ENCODE measurements around the gene TTLL6.
"Not testable (repeated sequence)": the region's sequence is repeated elsewhere in the genome, so short reads cannot be mapped to it uniquely, and the experiment has no call there.

Gene TTLL6

GRCh38 chr17:48809182-48809581 lies 7.8 kb downstream of the TTLL6 start:
- no peaks in the 10 kb centered on the region for H3K36me3 ChIP-seq (ENCODE audit: control insufficient read depth, insufficient read depth, low read length)

DNA sequence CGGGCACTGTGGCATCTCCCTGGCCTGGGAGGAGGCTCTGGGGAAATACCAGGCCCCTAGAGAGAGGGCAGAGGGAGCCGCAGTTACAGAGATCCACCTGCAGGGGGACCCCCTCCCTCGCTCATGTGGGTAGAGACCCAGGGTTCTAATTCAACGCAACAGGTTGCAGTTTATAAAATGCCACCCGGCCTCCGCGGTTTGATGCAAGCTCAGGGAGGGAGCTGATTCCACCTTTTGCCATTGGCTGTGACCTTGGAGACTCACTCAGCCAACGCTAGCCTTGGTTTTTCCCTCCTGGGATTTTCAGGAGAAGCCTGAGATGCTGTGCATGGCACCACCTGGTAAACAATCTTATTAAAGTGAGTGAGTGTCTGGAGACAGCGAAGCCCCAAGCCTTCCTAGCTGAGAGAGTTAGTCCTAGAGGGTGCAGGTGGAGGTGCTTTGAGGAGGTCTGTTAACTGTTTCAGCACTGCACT lies 12.1 kb downstream of the TTLL6 start:
- Histone ChIP-seq H3K36me3 (ENCODE audit: control insufficient read depth, insufficient read depth, low read length) (no peaks in the 10 kb centered on the region), H3K9me3 (ENCODE audit: control insufficient read depth, insufficient read depth, low read length) (no peaks in the 10 kb centered on the region), H3K9ac (ENCODE audit: low read depth, low read length) (no peak overlapping the region), H3K27me3 (ENCODE audit: control insufficient read depth, insufficient read depth, low read length) (peaks cover 6% of the 10 kb centered on the region), H3K4me1 (ENCODE audit: control insufficient read depth, insufficient read depth, low read length) (no peaks in the 10 kb centered on the region), H3K4me3 (ENCODE audit: low read depth, low read length) (peak overlapping the region; percentile 35)

More at GRCh38 chr17:48809182-48809581, 7.8 kb downstream of the TTLL6 start:
- peaks cover 5% of the 10 kb centered on the region for H3K27me3 ChIP-seq (ENCODE audit: control insufficient read depth, insufficient read depth, low read length)
- H3K9me3 ChIP-seq (ENCODE audit: control insufficient read depth, insufficient read depth, low read length), result no peaks in the 10 kb centered on the region
- peaks cover 3% of the 10 kb centered on the region for H3K4me1 ChIP-seq (ENCODE audit: control insufficient read depth, insufficient read depth, low read length)
- H3K4me3 ChIP-seq (ENCODE audit: low read depth, low read length), result no peak overlapping the region
- H3K9ac ChIP-seq (ENCODE audit: low read depth, low read length), result no peak overlapping the region

GRCh38 chr17:48800626-48801217 lies 16.3 kb downstream of the TTLL6 start:
- H3K9ac ChIP-seq (ENCODE audit: low read depth, low read length), result no peak overlapping the region
- H3K4me1 ChIP-seq (ENCODE audit: control insufficient read depth, insufficient read depth, low read length), result no peaks in the 10 kb centered on the region
- H3K4me3 ChIP-seq (ENCODE audit: low read depth, low read length), result no peak overlapping the region
- H3K27me3 ChIP-seq (ENCODE audit: control insufficient read depth, insufficient read depth, low read length), result peaks cover 6% of the 10 kb centered on the region
- H3K36me3 ChIP-seq (ENCODE audit: control insufficient read depth, insufficient read depth, low read length), result no peaks in the 10 kb centered on the region
- no peaks in the 10 kb centered on the region for H3K9me3 ChIP-seq (ENCODE audit: control insufficient read depth, insufficient read depth, low read length)

- Histone ChIP-seq H3K4me1 (ENCODE audit: control insufficient read depth, insufficient read depth, low read length) (no peaks in the 10 kb centered on the region), H3K9me3 (ENCODE audit: control insufficient read depth, insufficient read depth, low read length) (no peaks in the 10 kb centered on the region), H3K9ac (ENCODE audit: low read depth, low read length) (no peak overlapping the region), H3K36me3 (ENCODE audit: control insufficient read depth, insufficient read depth, low read length) (no peaks in the 10 kb centered on the region), H3K4me3 (ENCODE audit: low read depth, low read length) (no peak overlapping the region), H3K27me3 (ENCODE audit: control insufficient read depth, insufficient read depth, low read length) (peaks cover under 1% of the 10 kb centered on the region)
These were observed 17.8 kb downstream of the TTLL6 start for GRCh38 chr17:48799069-48799723.

DNA sequence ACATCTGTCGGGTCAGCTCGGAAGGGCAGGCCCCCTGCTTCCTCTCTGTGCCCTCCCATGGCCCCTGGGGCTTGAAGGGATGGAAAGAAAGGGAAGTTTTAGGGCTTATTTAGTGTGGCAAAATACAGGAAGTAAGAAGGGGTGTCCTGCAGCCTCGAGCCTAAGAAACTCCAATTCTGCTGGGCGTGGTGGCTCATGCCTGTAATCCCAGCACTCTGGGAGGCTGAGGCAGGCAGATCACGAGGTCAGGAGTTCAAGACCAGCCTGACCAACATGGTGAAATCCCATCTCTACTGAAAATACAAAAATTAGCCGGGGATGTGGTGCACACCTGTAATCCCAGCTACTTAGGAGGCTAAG lies 20.9 kb downstream of the TTLL6 start:
- H3K4me1 ChIP-seq (ENCODE audit: control insufficient read depth, insufficient read depth, low read length); H3K36me3 ChIP-seq (ENCODE audit: control insufficient read depth, insufficient read depth, low read length); H3K9ac ChIP-seq (ENCODE audit: low read depth, low read length); H3K4me3 ChIP-seq (ENCODE audit: low read depth, low read length); H3K9me3 ChIP-seq (ENCODE audit: control insufficient read depth, insufficient read depth, low read length); H3K27me3 ChIP-seq (ENCODE audit: control insufficient read depth, insufficient read depth, low read length): not testable (repeated sequence)

DNA sequence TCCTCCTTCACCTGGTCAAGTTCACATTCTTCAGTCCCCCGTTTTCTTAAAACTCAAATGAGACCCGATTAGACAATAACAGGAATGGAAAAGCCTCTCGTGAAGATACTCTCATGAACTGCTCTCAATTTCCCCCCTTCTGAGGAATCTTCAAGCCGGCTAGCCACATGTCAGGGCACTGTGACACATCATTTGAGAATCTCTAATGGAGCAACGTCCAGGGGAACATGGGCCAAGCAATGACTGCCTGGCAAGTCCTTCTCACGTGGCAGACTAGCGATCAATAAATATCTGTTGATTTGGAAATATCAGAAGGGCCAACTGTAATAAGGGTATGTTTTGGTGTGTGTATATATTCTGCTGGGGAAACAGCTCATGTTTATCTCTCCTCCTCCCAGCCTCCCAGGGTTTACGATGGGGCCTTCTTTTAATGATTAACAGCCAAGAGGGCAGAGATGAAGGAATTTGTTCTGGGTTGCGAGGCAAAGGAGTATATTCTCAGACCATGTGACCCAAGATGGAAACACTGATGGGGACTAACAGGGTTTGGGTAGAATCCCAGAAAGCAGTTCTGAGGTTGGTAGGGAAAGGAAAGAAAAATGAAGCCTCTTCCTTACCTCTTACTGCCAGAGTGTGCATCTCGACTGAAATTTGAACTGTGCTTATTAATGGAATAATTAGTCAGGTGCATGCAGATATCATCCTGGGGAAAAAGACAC lies 21.4 kb downstream of the TTLL6 start:
- peaks cover 5% of the 10 kb centered on the region for H3K27me3 ChIP-seq (ENCODE audit: control insufficient read depth, insufficient read depth, low read length)
- H3K4me3 ChIP-seq (ENCODE audit: low read depth, low read length), result no peak overlapping the region
- no peak overlapping the region for H3K9ac ChIP-seq (ENCODE audit: low read depth, low read length)
- H3K4me1 ChIP-seq (ENCODE audit: control insufficient read depth, insufficient read depth, low read length), result peaks cover 2% of the 10 kb centered on the region
- no peaks in the 10 kb centered on the region for H3K36me3 ChIP-seq (ENCODE audit: control insufficient read depth, insufficient read depth, low read length)
- H3K9me3 ChIP-seq (ENCODE audit: control insufficient read depth, insufficient read depth, low read length), result no peaks in the 10 kb centered on the region

DNA sequence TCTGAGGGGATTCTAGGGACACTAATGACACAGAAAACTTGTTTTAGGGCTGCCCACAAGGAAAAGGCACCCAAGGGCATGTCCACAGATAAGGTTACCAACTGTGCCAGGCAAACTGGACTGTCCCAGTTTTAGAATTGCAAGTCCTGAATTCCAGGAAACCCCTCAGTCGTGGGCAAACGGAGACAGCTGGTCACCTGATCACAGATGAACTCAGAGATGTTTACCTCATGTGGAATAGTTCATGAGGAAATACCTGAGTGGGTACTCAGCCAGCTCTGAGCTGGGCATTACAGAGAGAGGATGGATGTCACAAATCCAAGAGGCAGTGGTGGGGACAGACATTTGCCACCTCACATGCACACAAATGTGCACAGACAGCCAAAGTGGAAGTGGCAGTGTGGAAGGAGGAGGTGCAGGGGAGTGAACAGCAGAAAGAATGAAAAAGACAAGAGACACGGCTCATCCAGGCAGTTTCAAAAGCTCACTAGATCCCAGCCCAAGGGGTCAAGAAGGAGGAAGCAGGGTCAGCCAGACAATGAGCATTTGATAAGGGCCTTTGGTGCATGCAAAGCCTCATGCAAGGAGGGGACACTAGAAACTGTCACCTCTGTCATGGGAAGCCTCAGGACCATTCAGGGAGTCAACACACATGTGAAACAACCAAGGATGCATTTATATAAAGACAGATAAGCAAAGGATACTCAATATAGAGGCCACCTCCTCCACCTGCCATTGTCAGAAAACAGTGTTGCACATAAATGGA lies 24.8 kb downstream of the TTLL6 start:
- Histone ChIP-seq H3K27me3 (ENCODE audit: control insufficient read depth, insufficient read depth, low read length) (peaks cover 20% of the 10 kb centered on the region), H3K4me1 (ENCODE audit: control insufficient read depth, insufficient read depth, low read length) (peaks cover 2% of the 10 kb centered on the region), H3K36me3 (ENCODE audit: control insufficient read depth, insufficient read depth, low read length) (no peaks in the 10 kb centered on the region), H3K9me3 (ENCODE audit: control insufficient read depth, insufficient read depth, low read length) (no peaks in the 10 kb centered on the region), H3K9ac (ENCODE audit: low read depth, low read length) (no peak overlapping the region), H3K4me3 (ENCODE audit: low read depth, low read length) (no peak overlapping the region)

GRCh38 chr17:48791128-48792032 lies 25.6 kb downstream of the TTLL6 start:
- peaks cover 22% of the 10 kb centered on the region for H3K27me3 ChIP-seq (ENCODE audit: control insufficient read depth, insufficient read depth, low read length)
- H3K9me3 ChIP-seq (ENCODE audit: control insufficient read depth, insufficient read depth, low read length), result no peaks in the 10 kb centered on the region
- no peak overlapping the region for H3K4me3 ChIP-seq (ENCODE audit: low read depth, low read length)
- peaks cover 2% of the 10 kb centered on the region for H3K4me1 ChIP-seq (ENCODE audit: control insufficient read depth, insufficient read depth, low read length)
- H3K9ac ChIP-seq (ENCODE audit: low read depth, low read length), result no peak overlapping the region
- H3K36me3 ChIP-seq (ENCODE audit: control insufficient read depth, insufficient read depth, low read length), result no peaks in the 10 kb centered on the region

- no peaks in the 10 kb centered on the region for H3K9me3 ChIP-seq (ENCODE audit: control insufficient read depth, insufficient read depth, low read length)
- H3K4me1 ChIP-seq (ENCODE audit: control insufficient read depth, insufficient read depth, low read length), result peaks cover 2% of the 10 kb centered on the region
- H3K9ac ChIP-seq (ENCODE audit: low read depth, low read length), result no peak overlapping the region
- no peaks in the 10 kb centered on the region for H3K36me3 ChIP-seq (ENCODE audit: control insufficient read depth, insufficient read depth, low read length)
- H3K4me3 ChIP-seq (ENCODE audit: low read depth, low read length), result no peak overlapping the region
- peaks cover 22% of the 10 kb centered on the region for H3K27me3 ChIP-seq (ENCODE audit: control insufficient read depth, insufficient read depth, low read length)
These were observed 26.4 kb downstream of the TTLL6 start for GRCh38 chr17:48790607-48791127.

DNA sequence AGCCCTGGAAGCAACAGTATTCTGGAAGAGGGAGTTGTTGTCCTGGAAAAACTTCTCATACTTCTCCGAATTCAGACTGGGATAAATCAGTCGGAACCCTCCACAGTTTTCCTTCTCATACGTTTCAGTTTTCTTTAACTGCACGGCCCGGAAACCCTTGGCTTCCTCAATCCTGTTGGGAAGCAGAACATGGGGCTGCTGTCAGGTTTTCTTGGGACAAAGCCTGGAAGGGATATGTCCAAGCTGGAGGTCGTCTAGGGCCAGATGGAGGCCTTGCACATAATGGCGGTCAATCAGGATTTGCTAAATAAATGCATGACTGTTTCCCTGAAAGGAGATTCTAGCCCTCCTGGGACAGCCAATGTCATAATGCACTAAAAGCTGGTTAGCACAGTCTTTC lies 29.2 kb downstream of the TTLL6 start:
- Histone ChIP-seq H3K4me3 (ENCODE audit: low read depth, low read length) (no peak overlapping the region), H3K27me3 (ENCODE audit: control insufficient read depth, insufficient read depth, low read length) (peaks cover 25% of the 10 kb centered on the region), H3K9ac (ENCODE audit: low read depth, low read length) (no peak overlapping the region), H3K4me1 (ENCODE audit: control insufficient read depth, insufficient read depth, low read length) (peaks cover 2% of the 10 kb centered on the region), H3K9me3 (ENCODE audit: control insufficient read depth, insufficient read depth, low read length) (no peaks in the 10 kb centered on the region), H3K36me3 (ENCODE audit: control insufficient read depth, insufficient read depth, low read length) (no peaks in the 10 kb centered on the region)

DNA sequence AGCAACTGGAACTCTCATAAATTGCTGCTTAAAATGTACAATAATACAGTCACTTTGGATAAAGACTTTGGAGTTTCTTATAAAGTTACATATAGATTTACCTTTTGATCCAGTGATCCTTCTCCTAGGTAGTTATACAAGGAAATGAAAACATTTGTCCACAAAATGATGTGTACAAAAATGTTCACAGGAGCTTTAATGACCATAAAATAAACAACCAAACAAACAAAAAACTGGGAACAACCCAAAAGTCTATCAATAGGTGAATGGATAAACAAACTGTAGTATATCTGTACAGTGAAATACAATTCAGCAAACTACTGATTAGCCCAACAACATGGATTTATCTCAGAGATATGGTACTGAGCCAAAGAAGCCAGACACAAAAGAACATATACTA lies 37.6 kb downstream of the TTLL6 start:
- H3K4me3 ChIP-seq (ENCODE audit: low read depth, low read length), result no peak overlapping the region
- peaks cover 4% of the 10 kb centered on the region for H3K27me3 ChIP-seq (ENCODE audit: control insufficient read depth, insufficient read depth, low read length)
- H3K9ac ChIP-seq (ENCODE audit: low read depth, low read length), result no peak overlapping the region
- no peaks in the 10 kb centered on the region for H3K36me3 ChIP-seq (ENCODE audit: control insufficient read depth, insufficient read depth, low read length)
- H3K4me1 ChIP-seq (ENCODE audit: control insufficient read depth, insufficient read depth, low read length), result no peaks in the 10 kb centered on the region
- no peaks in the 10 kb centered on the region for H3K9me3 ChIP-seq (ENCODE audit: control insufficient read depth, insufficient read depth, low read length)
